Fibroblast of villous mesenchyme (primary cell): Measurements from ENCODE around the gene TMEM121. TPM values are rescaled to one million over a fixed set of nuclear protein-coding genes. Genes with fewer than 3 reads are reported as not detected.
"Not testable (repeated sequence)": the region's sequence is repeated elsewhere in the genome, so short reads cannot be mapped to it uniquely, and the experiment has no call there.

Source experiments
- DNase-seq: peaks from one replicate; pipeline ENCODE4 v3.0.0-alpha.2; 2010; ENCODE audit warnings: low read depth
- H3K4me3 ChIP-seq: 2 replicates; pipeline ENCODE4 v1.5.1; 2011; ENCODE audit warnings: low read depth, mild to moderate bottlenecking, low read length
- CTCF ChIP-seq: IDR thresholded peaks from 2 replicates; pipeline ENCODE4 v1.5.1; 2012; ENCODE audit warnings: low read depth, mild to moderate bottlenecking, low read length; ENCODE audit not compliant: insufficient read depth
- total RNA-seq: library from RNA; depleted of rRNA; stranded (reverse); fragments of >200 nt; gene quantifications from 2 replicates; pipeline ENCODE4 v1.2.3, GENCODE V29; 2012

Gene TMEM121
- total RNA-seq, 1 donor = 5.2 TPM

- no peak for TF ChIP-seq CTCF
- no peak overlapping the region for H3K4me3 ChIP-seq
These were observed 42.7 kb downstream of the TMEM121 start for GRCh38 chr14:105568859-105569766.

GRCh38 chr14:105570482-105570881, 44.1 kb downstream of the TMEM121 start:
- DNase-seq = no peak
- H3K4me3 ChIP-seq = no peak overlapping the region
- no peak for TF ChIP-seq CTCF

More at GRCh38 chr14:105568859-105569766, 42.7 kb downstream of the TMEM121 start:
- no peak for DNase-seq

- not testable (repeated sequence) for DNase-seq, H3K4me3 ChIP-seq
These were observed 45.0 kb downstream of the TMEM121 start for GRCh38 chr14:105571181-105571951.

- not testable (repeated sequence) for H3K4me3 ChIP-seq, DNase-seq
These were observed 45.7 kb downstream of the TMEM121 start for GRCh38 chr14:105572063-105572462.

GRCh38 chr14:105573841-105574240, 47.5 kb downstream of the TMEM121 start:
- not testable (repeated sequence) for DNase-seq, H3K4me3 ChIP-seq

GRCh38 chr14:105574411-105574810, 48.0 kb downstream of the TMEM121 start:
- H3K4me3 ChIP-seq, DNase-seq: not testable (repeated sequence)

- DNase-seq, H3K4me3 ChIP-seq: not testable (repeated sequence)
These were observed 48.8 kb downstream of the TMEM121 start for GRCh38 chr14:105575016-105575700.

GRCh38 chr14:105576525-105577088, 50.2 kb downstream of the TMEM121 start:
- H3K4me3 ChIP-seq = no peak overlapping the region
- no peak for TF ChIP-seq CTCF
- no peak for DNase-seq

- no peak for TF ChIP-seq CTCF
- no peak for DNase-seq
- H3K4me3 ChIP-seq = no peak overlapping the region
These were observed 51.0 kb downstream of the TMEM121 start for GRCh38 chr14:105577314-105577861.
